Measurements from ENCODE around the gene KCNJ15. TPM values are rescaled to one million over a fixed set of nuclear protein-coding genes. Genes with fewer than 3 reads are reported as not detected.

The KCNJ15 gene
- total RNA-seq, 1 experiment from 2014 or later: not detected

GRCh38 chr21:38280454-38280853 lies 23.7 kb downstream of the KCNJ15 start:
- H3K27me3 ChIP-seq: no peaks in the 10 kb centered on the region
- H3K9me3 ChIP-seq: no peaks in the 10 kb centered on the region; the same call in 1 of the 2 replicates
- DNase-seq: no peak
- H3K4me3 ChIP-seq: no peak overlapping the region
- no peaks in the 10 kb centered on the region for H3K36me3 ChIP-seq

GRCh38 chr21:38280867-38281266 lies 24.1 kb downstream of the KCNJ15 start:
- H3K36me3 ChIP-seq: no peaks in the 10 kb centered on the region
- no peak for DNase-seq
- no peak overlapping the region for H3K4me3 ChIP-seq
- no peaks in the 10 kb centered on the region for H3K27me3 ChIP-seq
- no peaks in the 10 kb centered on the region; the same call in 1 of the 2 replicates for H3K9me3 ChIP-seq

- no peak for DNase-seq
- no peak overlapping the region for H3K4me3 ChIP-seq
- H3K9me3 ChIP-seq: no peaks in the 10 kb centered on the region; the same call in 1 of the 2 replicates
- no peaks in the 10 kb centered on the region for H3K27me3 ChIP-seq
- H3K36me3 ChIP-seq: no peaks in the 10 kb centered on the region
Observed at GRCh38 chr21:38282921-38283320, 26.1 kb downstream of the KCNJ15 start.

GRCh38 chr21:38284216-38284615 lies 27.4 kb downstream of the KCNJ15 start:
- DNase-seq: no peak
- H3K27me3 ChIP-seq: no peaks in the 10 kb centered on the region
- H3K36me3 ChIP-seq: no peaks in the 10 kb centered on the region
- H3K4me3 ChIP-seq: no peak overlapping the region
- H3K9me3 ChIP-seq: no peaks in the 10 kb centered on the region; the same call in 1 of the 2 replicates

GRCh38 chr21:38286739-38287471 lies 30.1 kb downstream of the KCNJ15 start:
- no peak overlapping the region for H3K4me3 ChIP-seq

GRCh38 chr21:38287476-38287875 lies 30.7 kb downstream of the KCNJ15 start:
- Histone ChIP-seq H3K36me3 (no peaks in the 10 kb centered on the region), H3K4me3 (no peak overlapping the region), H3K27me3 (no peaks in the 10 kb centered on the region), H3K9me3 (no peaks in the 10 kb centered on the region)
- no peak for DNase-seq

More at GRCh38 chr21:38286739-38287471, 30.1 kb downstream of the KCNJ15 start:
- DNase-seq: no peak
- H3K27me3 ChIP-seq: no peaks in the 10 kb centered on the region
- no peaks in the 10 kb centered on the region for H3K36me3 ChIP-seq
- H3K9me3 ChIP-seq: no peaks in the 10 kb centered on the region

GRCh38 chr21:38289705-38290485 lies 33.1 kb downstream of the KCNJ15 start:
- DNase-seq: peak; percentile 82
- no peaks in the 10 kb centered on the region for H3K36me3 ChIP-seq
- no peak overlapping the region for H3K4me3 ChIP-seq
- H3K27me3 ChIP-seq: no peaks in the 10 kb centered on the region
- no peaks in the 10 kb centered on the region for H3K9me3 ChIP-seq

GRCh38 chr21:38290809-38291208 lies 34.0 kb downstream of the KCNJ15 start:
- no peaks in the 10 kb centered on the region for H3K36me3 ChIP-seq
- H3K4me3 ChIP-seq: no peak overlapping the region
- no peak for DNase-seq
- H3K9me3 ChIP-seq: no peaks in the 10 kb centered on the region
- H3K27me3 ChIP-seq: no peaks in the 10 kb centered on the region

GRCh38 chr21:38291874-38292273 lies 35.1 kb downstream of the KCNJ15 start:
- Histone ChIP-seq H3K4me3 (no peak overlapping the region), H3K27me3 (no peaks in the 10 kb centered on the region), H3K36me3 (no peaks in the 10 kb centered on the region), H3K9me3 (no peaks in the 10 kb centered on the region)
- DNase-seq: no peak

GRCh38 chr21:38293113-38293512 lies 36.3 kb downstream of the KCNJ15 start:
- H3K9me3 ChIP-seq: no peaks in the 10 kb centered on the region
- no peak overlapping the region for H3K4me3 ChIP-seq
- H3K27me3 ChIP-seq: no peaks in the 10 kb centered on the region
- no peak for DNase-seq
- no peaks in the 10 kb centered on the region for H3K36me3 ChIP-seq

- H3K9me3 ChIP-seq: no peaks in the 10 kb centered on the region
- no peaks in the 10 kb centered on the region for H3K27me3 ChIP-seq
- no peaks in the 10 kb centered on the region for H3K36me3 ChIP-seq
- DNase-seq: peak; percentile 39
- no peak overlapping the region for H3K4me3 ChIP-seq
Observed at GRCh38 chr21:38293765-38294164, 37.0 kb downstream of the KCNJ15 start.

- no peaks in the 10 kb centered on the region for H3K36me3 ChIP-seq
- DNase-seq: no peak
- H3K4me3 ChIP-seq: no peak overlapping the region
- H3K27me3 ChIP-seq: no peaks in the 10 kb centered on the region
- no peaks in the 10 kb centered on the region for H3K9me3 ChIP-seq
Observed at GRCh38 chr21:38294609-38295008, 37.8 kb downstream of the KCNJ15 start.

GRCh38 chr21:38295997-38296764 lies 39.4 kb downstream of the KCNJ15 start:
- no peaks in the 10 kb centered on the region for H3K36me3 ChIP-seq
- no peak overlapping the region for H3K4me3 ChIP-seq
- DNase-seq: peak; percentile 12
- H3K9me3 ChIP-seq: no peaks in the 10 kb centered on the region
- H3K27me3 ChIP-seq: no peaks in the 10 kb centered on the region

GRCh38 chr21:38297194-38297631 lies 40.4 kb downstream of the KCNJ15 start:
- Histone ChIP-seq H3K9me3 (no peaks in the 10 kb centered on the region), H3K4me3 (no peak overlapping the region), H3K27me3 (no peaks in the 10 kb centered on the region), H3K36me3 (no peaks in the 10 kb centered on the region)
- peak; percentile 96 for DNase-seq

- no peak for DNase-seq
- Histone ChIP-seq H3K9me3 (no peaks in the 10 kb centered on the region), H3K27me3 (no peaks in the 10 kb centered on the region), H3K4me3 (no peak overlapping the region), H3K36me3 (no peaks in the 10 kb centered on the region)
Observed at GRCh38 chr21:38297871-38298270, 41.1 kb downstream of the KCNJ15 start.

- no peaks in the 10 kb centered on the region for H3K9me3 ChIP-seq
- H3K36me3 ChIP-seq: no peaks in the 10 kb centered on the region
- H3K4me3 ChIP-seq: no peak overlapping the region
- DNase-seq: no peak
- no peaks in the 10 kb centered on the region for H3K27me3 ChIP-seq
Observed at GRCh38 chr21:38298832-38299231, 42.0 kb downstream of the KCNJ15 start.

GRCh38 chr21:38299671-38300070 lies 42.9 kb downstream of the KCNJ15 start:
- Histone ChIP-seq H3K27me3 (no peaks in the 10 kb centered on the region), H3K36me3 (no peaks in the 10 kb centered on the region), H3K9me3 (no peaks in the 10 kb centered on the region), H3K4me3 (no peak overlapping the region)
- DNase-seq: no peak
